GM20431 (cell line): ENCODE measurements around the gene ACTL7A.
"Not testable (repeated sequence)": the region's sequence is repeated elsewhere in the genome, so short reads cannot be mapped to it uniquely, and the experiment has no call there.

Experiments
- in situ Hi-C: fragments of 300-500 bp; cut with MseI, MboI; formaldehyde crosslinking; loops from one replicate; pipeline ENCODE4 v1.15.0; 2020; ENCODE audit warnings: low sequenced_read_pairs; ENCODE audit not compliant: unreplicated experiment

The ACTL7A gene, protein sequence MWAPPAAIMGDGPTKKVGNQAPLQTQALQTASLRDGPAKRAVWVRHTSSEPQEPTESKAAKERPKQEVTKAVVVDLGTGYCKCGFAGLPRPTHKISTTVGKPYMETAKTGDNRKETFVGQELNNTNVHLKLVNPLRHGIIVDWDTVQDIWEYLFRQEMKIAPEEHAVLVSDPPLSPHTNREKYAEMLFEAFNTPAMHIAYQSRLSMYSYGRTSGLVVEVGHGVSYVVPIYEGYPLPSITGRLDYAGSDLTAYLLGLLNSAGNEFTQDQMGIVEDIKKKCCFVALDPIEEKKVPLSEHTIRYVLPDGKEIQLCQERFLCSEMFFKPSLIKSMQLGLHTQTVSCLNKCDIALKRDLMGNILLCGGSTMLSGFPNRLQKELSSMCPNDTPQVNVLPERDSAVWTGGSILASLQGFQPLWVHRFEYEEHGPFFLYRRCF

DNA sequence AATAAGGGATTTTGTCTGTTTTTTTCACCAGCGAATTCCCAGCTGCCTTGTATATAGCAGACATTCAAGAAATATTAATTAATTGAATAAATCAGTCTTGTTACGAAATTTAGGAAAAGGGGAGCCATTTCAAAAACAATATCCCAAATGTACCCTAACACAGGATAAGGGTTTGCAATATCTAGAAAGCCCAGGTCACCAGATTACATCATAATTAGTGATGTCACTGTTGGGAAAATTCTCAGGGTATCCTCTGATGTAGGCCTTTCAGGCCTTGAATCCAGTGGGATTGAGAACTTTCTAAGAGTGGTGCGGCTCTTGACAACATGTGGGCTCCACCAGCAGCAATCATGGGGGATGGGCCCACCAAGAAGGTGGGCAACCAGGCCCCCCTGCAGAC is at the start of gene ACTL7A:
ACTL7A (plus strand) TSS at position 270 of the 400 bp plus-strand sequence; CDS start at position 327, 57 bp downstream.
- in situ Hi-C loops, result no loop called here

DNA sequence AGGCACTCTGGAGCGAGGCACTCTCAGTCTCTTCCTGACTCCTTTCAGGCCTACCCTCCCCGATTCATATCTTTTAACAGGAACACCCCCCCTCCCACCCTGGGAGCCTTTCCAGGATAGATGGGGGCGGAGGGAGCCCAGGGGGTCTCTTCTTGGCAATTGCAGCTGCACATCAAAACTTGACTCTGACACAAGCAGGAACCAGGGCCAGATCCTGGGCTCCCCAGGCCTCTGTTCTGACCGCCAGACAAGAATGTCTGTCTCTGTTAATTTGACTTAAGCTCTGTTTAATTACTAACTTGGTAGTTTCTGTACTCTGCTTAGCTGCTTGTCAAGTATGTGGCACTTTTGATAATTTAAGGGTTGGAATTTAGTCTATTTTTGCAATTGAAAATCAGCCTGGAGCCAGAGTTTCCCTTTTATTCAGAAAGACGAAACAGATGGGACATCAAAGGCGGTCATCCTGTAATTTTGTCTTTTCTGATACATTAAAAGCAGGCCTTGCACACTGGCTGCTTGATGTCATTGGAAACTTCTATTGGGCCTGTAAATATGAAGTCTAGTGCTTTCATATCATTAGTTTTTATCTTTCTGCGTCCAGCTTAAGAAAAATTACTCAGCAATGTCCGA is 49.6 kb upstream of the ACTL7A start:
- in situ Hi-C loops, result no loop called here

DNA sequence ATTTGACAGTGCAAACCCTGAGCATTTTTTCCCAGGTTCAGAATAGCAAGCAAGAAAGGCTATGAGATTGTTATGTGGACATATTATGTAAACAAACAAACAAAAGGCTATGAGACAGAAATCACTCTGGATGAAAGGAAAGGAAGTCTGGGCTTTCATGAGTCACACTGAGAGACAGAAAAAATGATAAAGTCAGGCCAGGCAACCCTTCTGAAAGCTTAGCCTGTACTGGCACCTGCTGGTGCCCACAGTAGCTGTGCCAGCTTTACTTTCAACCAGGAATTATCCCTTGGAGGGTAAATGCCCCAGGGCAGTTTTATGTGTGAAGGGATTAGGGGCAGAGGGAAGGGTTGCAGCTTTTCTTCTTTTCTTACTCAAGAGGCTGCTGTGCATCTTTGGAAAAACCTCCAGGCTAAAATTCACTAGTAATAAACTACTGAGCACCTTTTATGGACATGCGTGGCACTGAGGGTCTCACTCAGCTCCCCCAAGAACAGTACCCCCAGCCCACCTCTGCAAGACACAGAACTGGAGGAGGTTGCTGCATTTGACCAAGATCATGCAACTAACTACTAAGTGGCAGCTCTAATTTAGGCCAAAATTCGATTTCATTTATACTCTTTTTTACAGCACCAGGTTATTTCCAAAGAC is 48.0 kb upstream of the ACTL7A start:
- in situ Hi-C loops, result no loop called here

DNA sequence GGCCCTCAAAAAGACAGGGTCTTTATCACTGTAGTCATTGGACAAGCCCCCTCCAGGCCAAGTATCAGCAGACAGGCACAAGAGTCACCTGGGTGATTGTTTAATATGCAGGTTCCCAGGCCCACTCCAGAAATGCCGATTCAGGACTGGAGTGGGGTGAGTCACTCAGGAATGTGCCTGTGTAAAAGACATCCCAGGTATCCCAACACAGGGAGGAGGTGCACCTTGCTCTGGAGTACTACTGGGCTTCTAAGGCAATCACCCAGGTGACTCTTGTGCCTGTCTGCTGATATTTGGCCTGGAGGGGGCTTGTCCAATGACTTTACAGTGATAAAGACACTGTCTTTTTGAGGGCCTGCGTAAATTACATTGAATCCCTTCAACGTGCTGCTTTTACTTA is 46.9 kb upstream of the ACTL7A start:
- in situ Hi-C loops, result no loop called here

DNA sequence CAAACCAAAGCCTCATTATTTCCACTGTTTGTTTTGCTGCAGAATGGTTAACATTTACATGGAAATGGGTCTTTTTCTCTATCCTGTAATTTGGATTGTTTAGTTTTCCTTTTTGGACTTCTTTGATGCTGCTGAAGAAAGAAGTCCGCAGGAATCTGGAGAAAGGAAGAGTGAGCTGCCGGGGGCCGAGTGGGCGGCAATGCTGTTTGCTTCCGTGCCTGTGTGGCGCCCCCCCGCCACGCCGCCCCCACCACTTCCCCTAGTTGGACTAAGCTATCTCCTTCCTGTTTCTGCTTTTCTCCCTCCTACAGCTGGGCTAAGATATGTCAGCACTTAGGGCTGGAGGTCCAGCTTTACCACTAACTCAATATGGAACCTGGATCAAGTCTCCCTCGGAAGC is 46.0 kb upstream of the ACTL7A start:
- in situ Hi-C loops, result no loop called here

DNA sequence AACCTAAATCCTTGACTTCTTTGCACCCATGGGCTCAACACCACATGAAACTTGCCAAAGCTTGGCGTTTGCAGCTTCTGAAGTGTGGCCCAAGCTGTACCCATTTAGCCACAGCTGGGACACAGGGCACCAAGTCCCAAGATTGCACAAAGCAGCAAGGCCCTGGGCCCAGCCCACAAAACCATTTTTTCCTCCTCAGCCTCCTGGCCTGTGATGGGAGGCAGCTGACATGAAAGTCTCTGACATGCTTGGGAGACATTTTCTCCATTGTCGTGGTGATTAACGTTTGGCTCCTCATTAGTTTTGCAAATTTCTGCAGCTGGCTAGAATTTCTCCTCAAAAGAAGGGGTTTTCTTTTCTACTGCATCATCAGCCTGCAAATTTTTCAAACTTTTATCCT is 38.2 kb upstream of the ACTL7A start:
- in situ Hi-C loops, result no loop called here

- in situ Hi-C loops, result no loop called here
Observed at GRCh38 chr9:108830272-108830671, 31.8 kb upstream of the ACTL7A start.

DNA sequence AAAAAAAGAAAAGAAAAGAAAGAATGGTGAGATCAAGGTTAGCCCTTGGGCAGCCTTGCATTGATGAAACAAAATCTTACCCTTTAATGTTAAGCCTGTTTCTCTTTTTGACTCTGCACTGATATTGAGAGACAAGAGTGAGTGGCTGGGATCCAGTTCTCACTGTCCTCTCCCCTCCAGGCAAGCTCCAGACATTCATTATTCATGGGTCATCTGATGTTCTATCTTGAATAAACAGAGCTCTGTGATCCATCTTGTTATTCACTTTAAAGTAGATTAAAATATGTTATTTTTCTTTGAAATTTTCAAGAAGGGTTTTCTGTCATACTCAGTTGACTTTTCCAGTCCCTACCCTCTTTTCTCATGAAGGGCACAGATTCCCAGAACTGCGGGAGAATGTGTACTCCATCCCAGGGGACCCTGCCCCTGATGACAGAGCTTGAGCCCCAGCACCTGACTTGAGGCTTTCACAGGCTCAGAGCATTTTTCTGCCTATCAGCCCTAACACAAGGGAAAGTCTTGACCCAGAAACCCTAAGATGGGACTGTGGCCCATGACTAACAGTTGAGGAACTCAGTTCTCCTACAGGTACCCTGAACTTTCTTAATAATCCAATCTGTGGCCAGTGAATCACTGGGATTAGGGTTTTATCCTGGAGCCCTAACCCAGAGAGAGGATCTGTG is 30.4 kb upstream of the ACTL7A start:
- in situ Hi-C loops, result no loop called here

- in situ Hi-C loops, result no loop called here
Observed at GRCh38 chr9:108832179-108832500, 29.9 kb upstream of the ACTL7A start.

GRCh38 chr9:108834959-108835665 is 27.0 kb upstream of the ACTL7A start:
- in situ Hi-C loops, result no loop called here

- in situ Hi-C loops, result no loop called here
Observed at GRCh38 chr9:108835831-108836230, 26.2 kb upstream of the ACTL7A start.

- in situ Hi-C loops, result no loop called here
Observed at GRCh38 chr9:108836319-108836718, 25.7 kb upstream of the ACTL7A start.

GRCh38 chr9:108836781-108837180 is 25.3 kb upstream of the ACTL7A start:
- in situ Hi-C loops, result no loop called here

GRCh38 chr9:108837530-108837929 is 24.5 kb upstream of the ACTL7A start:
- in situ Hi-C loops, result no loop called here

GRCh38 chr9:108838017-108838416 is 24.0 kb upstream of the ACTL7A start:
- in situ Hi-C loops, result no loop called here

DNA sequence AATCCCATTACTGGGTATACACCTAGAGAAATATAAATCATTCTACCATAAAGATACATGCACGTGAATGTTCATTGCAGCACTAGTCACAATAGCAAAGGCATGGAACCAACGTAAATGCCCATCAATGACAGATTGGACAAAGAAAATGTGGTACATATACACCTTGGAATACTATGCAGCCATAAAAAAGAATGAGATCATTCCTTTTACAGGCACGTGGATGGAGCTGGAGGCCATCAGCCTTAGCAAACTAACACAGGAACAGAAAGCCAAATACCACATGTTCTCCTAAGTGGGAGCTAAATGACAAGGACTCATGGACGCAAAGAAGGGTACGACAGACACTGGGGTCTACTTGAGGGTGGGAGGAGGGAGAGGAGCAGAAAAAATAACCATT is 22.5 kb upstream of the ACTL7A start:
- in situ Hi-C loops, result not testable (repeated sequence)

GRCh38 chr9:108842610-108843295 is 19.3 kb upstream of the ACTL7A start:
- in situ Hi-C loops, result no loop called here

GRCh38 chr9:108844391-108844790 is 17.7 kb upstream of the ACTL7A start:
- in situ Hi-C loops, result no loop called here

DNA sequence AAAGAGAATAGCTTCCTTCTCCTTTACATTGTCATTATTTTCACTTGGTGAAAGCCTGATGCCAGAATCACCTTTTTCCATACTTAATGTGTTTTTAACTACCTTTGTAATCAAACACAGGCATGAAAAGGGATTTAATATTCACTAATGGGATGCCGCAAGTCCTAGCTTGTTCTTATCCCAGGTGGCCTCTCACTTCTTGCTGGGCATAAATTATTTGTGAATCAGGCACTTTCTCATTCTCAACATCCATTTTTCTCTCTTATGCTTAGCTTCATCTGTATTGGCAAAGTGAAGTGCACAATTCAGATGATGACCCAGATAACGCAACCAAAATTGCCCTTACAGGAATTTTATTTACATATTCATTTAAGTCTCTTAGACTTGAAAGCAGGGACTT is 17.2 kb upstream of the ACTL7A start:
- in situ Hi-C loops, result no loop called here

GRCh38 chr9:108845507-108845906 is 16.6 kb upstream of the ACTL7A start:
- in situ Hi-C loops, result no loop called here
